GM12801 (cell line): ENCODE measurements around the gene CAMKMT.

Source experiments
- TF ChIP-seq, protein P1 (sequence below): IDR thresholded peaks from one replicate; pipeline ENCODE4 v1.5.1; 2011; ENCODE audit warnings: control low read depth; ENCODE audit not compliant: insufficient read length; ENCODE audit errors: extremely low read depth

CAMKMT gene

GRCh38 chr2:44531289-44531688, 169.5 kb downstream of the CAMKMT start:
- TF ChIP-seq, protein P1, sequence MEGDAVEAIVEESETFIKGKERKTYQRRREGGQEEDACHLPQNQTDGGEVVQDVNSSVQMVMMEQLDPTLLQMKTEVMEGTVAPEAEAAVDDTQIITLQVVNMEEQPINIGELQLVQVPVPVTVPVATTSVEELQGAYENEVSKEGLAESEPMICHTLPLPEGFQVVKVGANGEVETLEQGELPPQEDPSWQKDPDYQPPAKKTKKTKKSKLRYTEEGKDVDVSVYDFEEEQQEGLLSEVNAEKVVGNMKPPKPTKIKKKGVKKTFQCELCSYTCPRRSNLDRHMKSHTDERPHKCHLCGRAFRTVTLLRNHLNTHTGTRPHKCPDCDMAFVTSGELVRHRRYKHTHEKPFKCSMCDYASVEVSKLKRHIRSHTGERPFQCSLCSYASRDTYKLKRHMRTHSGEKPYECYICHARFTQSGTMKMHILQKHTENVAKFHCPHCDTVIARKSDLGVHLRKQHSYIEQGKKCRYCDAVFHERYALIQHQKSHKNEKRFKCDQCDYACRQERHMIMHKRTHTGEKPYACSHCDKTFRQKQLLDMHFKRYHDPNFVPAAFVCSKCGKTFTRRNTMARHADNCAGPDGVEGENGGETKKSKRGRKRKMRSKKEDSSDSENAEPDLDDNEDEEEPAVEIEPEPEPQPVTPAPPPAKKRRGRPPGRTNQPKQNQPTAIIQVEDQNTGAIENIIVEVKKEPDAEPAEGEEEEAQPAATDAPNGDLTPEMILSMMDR = no peak

DNA sequence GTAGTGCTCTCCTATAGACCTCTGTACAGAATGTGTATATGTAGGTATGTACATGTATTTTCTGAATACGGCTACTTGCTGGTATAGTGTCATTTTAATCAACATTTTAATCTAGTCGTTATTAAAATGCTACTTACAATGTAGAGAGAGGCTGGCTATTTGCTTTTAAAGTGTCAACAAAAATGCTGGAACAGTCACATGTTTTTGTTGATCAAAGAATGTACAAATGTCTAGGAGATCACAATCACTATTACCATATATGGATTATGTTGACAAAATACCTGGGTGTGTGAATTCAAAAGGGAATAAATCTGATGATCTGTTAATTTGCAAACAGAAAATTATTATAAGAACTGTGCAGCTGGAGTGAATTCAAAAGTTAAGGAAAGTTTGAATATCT, 170.3 kb downstream of the CAMKMT start:
- TF ChIP-seq, protein P1 = no peak

- TF ChIP-seq, protein P1 = no peak
Measured at GRCh38 chr2:44533508-44533907, 171.8 kb downstream of the CAMKMT start.

DNA sequence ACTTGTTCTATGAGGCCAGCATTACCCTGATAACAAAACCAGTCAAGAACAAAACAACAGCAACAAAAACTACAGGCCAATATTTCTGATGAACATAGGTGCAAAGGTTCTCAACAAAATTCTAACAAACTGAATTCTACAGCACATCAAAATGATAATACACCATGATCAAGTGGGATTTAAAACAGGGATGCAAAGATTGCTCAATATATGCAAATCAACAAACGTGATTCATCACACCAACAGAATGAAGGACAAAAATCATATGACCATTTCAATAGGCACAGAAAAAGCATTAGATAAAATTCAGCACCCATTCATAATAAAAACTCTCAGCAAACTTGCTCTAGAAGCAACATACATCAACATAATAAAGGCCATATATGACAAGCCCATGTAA, 173.6 kb downstream of the CAMKMT start:
- TF ChIP-seq, protein P1 = no peak

DNA sequence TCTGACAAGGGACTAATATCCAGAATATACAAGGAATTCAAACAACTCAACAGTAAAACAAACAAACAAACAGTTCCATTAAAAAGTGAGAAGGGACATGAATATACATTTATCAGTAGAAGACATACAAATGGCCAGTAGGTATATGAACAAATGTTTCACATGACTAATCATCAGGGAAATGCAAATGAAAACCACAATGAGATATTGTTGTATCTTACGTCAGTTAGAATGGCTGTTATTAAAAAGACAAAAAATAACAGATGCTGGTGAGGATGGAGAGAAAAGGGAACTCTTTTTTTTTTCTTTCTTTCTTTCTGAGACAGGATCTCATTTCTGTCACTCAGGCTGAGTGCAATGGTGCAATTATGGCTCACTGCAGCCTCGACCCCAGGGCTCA, 175.5 kb downstream of the CAMKMT start:
- TF ChIP-seq, protein P1 = no peak

DNA sequence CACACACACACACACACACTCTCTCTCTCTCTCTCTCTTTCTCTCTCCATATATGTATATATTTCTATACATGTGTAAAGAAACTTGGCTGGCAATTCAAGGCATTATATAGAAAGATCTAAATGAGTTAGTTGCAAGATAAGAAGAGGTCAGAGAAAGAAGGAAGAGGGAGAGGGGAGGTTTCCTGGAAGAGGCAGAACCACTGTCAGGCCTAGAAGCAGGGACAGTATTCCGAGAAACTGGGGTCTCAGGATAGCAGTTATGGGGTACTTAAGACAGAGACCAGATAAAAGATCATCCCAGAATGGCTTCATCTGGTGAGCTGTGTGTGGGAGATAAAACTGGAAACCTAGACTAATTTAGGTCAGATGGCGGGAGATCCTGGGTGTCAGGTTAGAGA, 180.8 kb downstream of the CAMKMT start:
- TF ChIP-seq, protein P1 = no peak

DNA sequence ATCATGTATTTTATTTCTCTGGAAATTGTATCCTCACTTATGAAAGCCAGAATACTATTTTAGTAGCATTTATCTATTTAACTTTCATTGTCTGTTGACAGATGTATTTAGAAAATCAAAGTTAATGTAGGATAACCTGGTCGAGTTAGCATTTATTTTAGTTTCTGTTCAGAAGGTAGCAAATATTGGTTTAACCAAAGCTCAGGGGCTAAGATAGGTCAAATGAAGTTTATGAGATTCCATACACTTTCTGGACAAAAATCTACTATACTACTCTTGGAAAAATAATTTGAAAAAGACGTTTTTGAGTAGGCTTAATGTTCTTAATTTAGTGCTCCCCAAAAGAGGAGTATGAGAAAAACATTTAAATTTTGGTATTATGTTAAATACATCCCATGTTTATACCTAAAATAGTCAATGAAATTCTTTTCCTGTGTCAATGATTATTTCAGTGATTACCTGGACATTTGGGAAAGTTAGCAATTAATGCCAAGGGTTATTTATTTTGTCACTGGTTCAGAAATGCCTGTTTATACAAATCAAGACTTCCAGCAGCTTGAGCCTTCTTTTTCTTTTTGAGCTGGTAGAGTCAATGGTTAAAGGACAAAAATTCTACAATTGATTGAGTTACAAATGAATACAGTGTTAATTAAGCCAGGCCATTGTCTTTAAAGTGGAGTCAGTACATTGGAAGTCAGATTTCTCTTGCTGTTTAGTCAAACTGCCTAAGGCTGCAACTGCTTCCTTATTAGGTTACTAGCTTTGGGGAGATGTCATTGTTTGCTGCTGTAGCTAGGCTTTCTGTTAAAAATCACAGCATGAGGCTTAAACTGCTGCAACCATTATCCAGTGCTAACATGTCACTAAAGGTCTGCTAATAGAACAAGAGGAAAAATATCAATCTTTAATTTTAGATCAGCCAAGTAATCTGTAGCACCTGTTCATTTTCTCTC, 182.3 kb downstream of the CAMKMT start:
- TF ChIP-seq, protein P1 = no peak
